Panc1 (cell line): Measurements from ENCODE around the gene GSTT2.
"Not testable (repeated sequence)": the region's sequence is repeated elsewhere in the genome, so short reads cannot be mapped to it uniquely, and the experiment has no call there.

Source experiments
- SIN3A ChIP-seq: IDR thresholded peaks from 2 replicates; pipeline ENCODE4 v1.6.1; 2012; ENCODE audit warnings: low read depth, mild to moderate bottlenecking, low read length, moderate library complexity, borderline replicate concordance; ENCODE audit not compliant: insufficient read depth
- TCF7L2 ChIP-seq: IDR thresholded peaks from 2 replicates; pipeline ENCODE4 v1.6.1; 2011; ENCODE audit warnings: mild to moderate bottlenecking, low read depth, low read length, inconsistent platforms

DNA sequence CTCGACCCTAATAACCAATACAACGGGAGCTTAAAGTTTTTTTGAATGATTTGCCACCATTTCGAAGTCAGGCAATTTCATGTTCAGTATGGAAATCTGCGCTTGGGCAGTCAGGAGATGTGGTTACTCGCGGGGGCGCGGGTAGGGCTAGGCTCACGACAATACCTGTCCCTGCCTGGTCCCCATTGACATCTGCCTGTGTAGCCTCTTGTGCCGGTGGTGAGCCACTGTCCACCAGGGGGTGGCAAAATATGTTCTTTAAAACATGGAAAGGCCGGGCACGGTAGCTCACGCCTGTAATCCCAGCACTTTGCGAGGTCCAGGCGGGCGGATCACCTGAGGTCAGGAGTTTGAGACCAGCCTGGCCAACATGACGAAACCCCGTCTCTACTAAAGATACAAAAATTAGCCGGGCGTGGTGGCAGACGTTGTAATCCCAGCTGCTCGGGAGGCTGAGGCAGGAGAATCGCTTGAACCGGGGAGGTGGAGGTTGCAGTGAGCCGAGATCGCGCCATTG is 5.0 kb upstream of the GSTT2 start:
- TF ChIP-seq TCF7L2, SIN3A: not testable (repeated sequence)
